Measurements from ENCODE around the gene UQCR10. TPM values are rescaled to one million over a fixed set of nuclear protein-coding genes. Genes with fewer than 3 reads are reported as not detected.

Gene UQCR10
- total RNA-seq (10 to 100 TPM; 41.4 to 42.4 TPM), polyA plus RNA-seq (100 to 1,000 TPM in 1 of 2 donors, 10 to 100 TPM in 1; 88.4 to 189 TPM)
- long read RNA-seq, donor 1, transcript UQCR10-201 (2 exons, 916 nt): major isoform, 16 of 17 reads
- long read RNA-seq, donor 1, partial matches to known transcripts: 0 of 17 reads
- long read RNA-seq, donor 1, other reads (novel, unspliced or antisense): 0 of 17 reads
- long read RNA-seq, donor 2, transcript UQCR10-202 (2 exons, 584 nt): minor isoform, 5 of 28 reads
- long read RNA-seq, donor 2, transcript UQCR10-201 (2 exons, 916 nt): major isoform, 22 of 28 reads
- long read RNA-seq, donor 2, partial matches to known transcripts: 1 of 28 reads
- long read RNA-seq, donor 2, other reads (novel, unspliced or antisense): 0 of 28 reads

- Histone ChIP-seq H3K9me3 (ENCODE audit: control insufficient read depth, low read length) (no peaks in the 10 kb centered on the region), H3K27me3 (ENCODE audit: control insufficient read depth in 1 of 2, insufficient read depth in 2 of 2, low read length in 1 of 2) (no peaks in the 10 kb centered on the region), H3K4me1 (ENCODE audit: control insufficient read depth in 1 of 2, insufficient read depth in 2 of 2, low read length in 2 of 2) (peaks cover 0 to 2% of the 10 kb centered on the region in 2 donors), H3K27ac (ENCODE audit: low read depth in 1 of 2, low read length in 2 of 2) (peak within 1 kb of the TSS in 1 of 2 donors; percentile 11), H3K4me3 (ENCODE audit: low read length in 2 of 2) (peak within 1 kb of the TSS; percentile 74 to 90), H3K36me3 (ENCODE audit: control insufficient read depth in 1 of 2, insufficient read depth in 2 of 2, low read length in 1 of 2) (no peaks in the 10 kb centered on the region)
- ATAC-seq (ENCODE audit: low FRiP score) (peak; percentile 97), DNase-seq (peak; percentile 95 to 98)
- WGBS, 2 donors: 1 to 11% methylated on average over 46 of the region's 46 CpGs
- intact Hi-C loops (cut with DNase I): no loop called here
These were observed at the start of gene UQCR10 for GRCh38 chr22:29767171-29768051. Gene UQCR10, plus strand, starts transcription at chr22:29767369. Its CDS starts 30 bp downstream, at chr22:29767399.

GRCh38 chr22:29717789-29718188, 49.4 kb upstream of the UQCR10 start:
- H3K4me3 ChIP-seq (ENCODE audit: low read length in 2 of 2): no peak overlapping the region
- no peaks in the 10 kb centered on the region for H3K4me1 ChIP-seq (ENCODE audit: control insufficient read depth in 1 of 2, insufficient read depth in 2 of 2, low read length in 2 of 2)
- no peaks in the 10 kb centered on the region for H3K27me3 ChIP-seq (ENCODE audit: control insufficient read depth in 1 of 2, insufficient read depth in 2 of 2, low read length in 1 of 2)
- no peak for ATAC-seq (ENCODE audit: low FRiP score)
- no peak overlapping the region for H3K27ac ChIP-seq (ENCODE audit: low read depth in 1 of 2, low read length in 2 of 2)
- no peaks in the 10 kb centered on the region for H3K9me3 ChIP-seq (ENCODE audit: control insufficient read depth, low read length)
- no peaks in the 10 kb centered on the region for H3K36me3 ChIP-seq (ENCODE audit: control insufficient read depth in 1 of 2, insufficient read depth in 2 of 2, low read length in 1 of 2)
- DNase-seq: no peak
- WGBS, 2 donors: 90 to 91% methylated on average over 11 of the region's 11 CpGs
- intact Hi-C loops (cut with DNase I): no loop called here

GRCh38 chr22:29718949-29719898, 47.9 kb upstream of the UQCR10 start:
- H3K9me3 ChIP-seq (ENCODE audit: control insufficient read depth, low read length): no peaks in the 10 kb centered on the region
- ATAC-seq (ENCODE audit: low FRiP score) (no peak), DNase-seq (no peak)
- no peak overlapping the region for H3K4me3 ChIP-seq (ENCODE audit: low read length in 2 of 2)
- no peaks in the 10 kb centered on the region for H3K4me1 ChIP-seq (ENCODE audit: control insufficient read depth in 1 of 2, insufficient read depth in 2 of 2, low read length in 2 of 2)
- no peaks in the 10 kb centered on the region for H3K36me3 ChIP-seq (ENCODE audit: control insufficient read depth in 1 of 2, insufficient read depth in 2 of 2, low read length in 1 of 2)
- intact Hi-C loops (cut with DNase I): no loop called here
- 40 to 49% methylated on average over 20 to 24 of the region's 24 CpGs for WGBS, 2 donors
- H3K27ac ChIP-seq (ENCODE audit: low read depth in 1 of 2, low read length in 2 of 2): no peak overlapping the region
- no peaks in the 10 kb centered on the region for H3K27me3 ChIP-seq (ENCODE audit: control insufficient read depth in 1 of 2, insufficient read depth in 2 of 2, low read length in 1 of 2)

- no peak for DNase-seq
- no peaks in the 10 kb centered on the region for H3K36me3 ChIP-seq (ENCODE audit: control insufficient read depth in 1 of 2, insufficient read depth in 2 of 2, low read length in 1 of 2)
- intact Hi-C loops (cut with DNase I): no loop called here
- H3K4me1 ChIP-seq (ENCODE audit: control insufficient read depth in 1 of 2, insufficient read depth in 2 of 2, low read length in 2 of 2): no peaks in the 10 kb centered on the region
- WGBS, 2 donors: 1% methylated on average over 44 to 115 of the region's 115 CpGs
- H3K4me3 ChIP-seq (ENCODE audit: low read length in 2 of 2): no peak within 1 kb of the TSS
- ATAC-seq (ENCODE audit: low FRiP score): no peak
- no peaks in the 10 kb centered on the region for H3K27me3 ChIP-seq (ENCODE audit: control insufficient read depth in 1 of 2, insufficient read depth in 2 of 2, low read length in 1 of 2)
- H3K27ac ChIP-seq (ENCODE audit: low read depth in 1 of 2, low read length in 2 of 2): no peak within 1 kb of the TSS
- no peaks in the 10 kb centered on the region for H3K9me3 ChIP-seq (ENCODE audit: control insufficient read depth, low read length)
These were observed 47.1 kb upstream of the UQCR10 start, which contains the start of gene CABP7 for GRCh38 chr22:29719899-29720645. Gene CABP7, plus strand, starts transcription at chr22:29720003. Its CDS starts 422 bp downstream, at chr22:29720425.

GRCh38 chr22:29720811-29721323, 46.3 kb upstream of the UQCR10 start:
- Histone ChIP-seq H3K4me1 (ENCODE audit: control insufficient read depth in 1 of 2, insufficient read depth in 2 of 2, low read length in 2 of 2) (no peaks in the 10 kb centered on the region), H3K27ac (ENCODE audit: low read depth in 1 of 2, low read length in 2 of 2) (no peak overlapping the region), H3K4me3 (ENCODE audit: low read length in 2 of 2) (no peak overlapping the region), H3K27me3 (ENCODE audit: control insufficient read depth in 1 of 2, insufficient read depth in 2 of 2, low read length in 1 of 2) (no peaks in the 10 kb centered on the region), H3K36me3 (ENCODE audit: control insufficient read depth in 1 of 2, insufficient read depth in 2 of 2, low read length in 1 of 2) (no peaks in the 10 kb centered on the region), H3K9me3 (ENCODE audit: control insufficient read depth, low read length) (no peaks in the 10 kb centered on the region)
- WGBS, 2 donors: 4% methylated on average over 50 to 53 of the region's 53 CpGs
- no peak for DNase-seq
- intact Hi-C loops (cut with DNase I): no loop called here
- ATAC-seq (ENCODE audit: low FRiP score): no peak

- Histone ChIP-seq H3K9me3 (ENCODE audit: control insufficient read depth, low read length) (no peaks in the 10 kb centered on the region), H3K4me1 (ENCODE audit: control insufficient read depth in 1 of 2, insufficient read depth in 2 of 2, low read length in 2 of 2) (no peaks in the 10 kb centered on the region), H3K36me3 (ENCODE audit: control insufficient read depth in 1 of 2, insufficient read depth in 2 of 2, low read length in 1 of 2) (no peaks in the 10 kb centered on the region), H3K27ac (ENCODE audit: low read depth in 1 of 2, low read length in 2 of 2) (no peak overlapping the region), H3K4me3 (ENCODE audit: low read length in 2 of 2) (no peak overlapping the region), H3K27me3 (ENCODE audit: control insufficient read depth in 1 of 2, insufficient read depth in 2 of 2, low read length in 1 of 2) (no peaks in the 10 kb centered on the region)
- ATAC-seq (ENCODE audit: low FRiP score) (no peak), DNase-seq (no peak)
- intact Hi-C loops (cut with DNase I): no loop called here
- 66 to 74% methylated on average over 7 of the region's 7 CpGs for WGBS, 2 donors
These were observed 45.0 kb upstream of the UQCR10 start for GRCh38 chr22:29722151-29722550.

- Histone ChIP-seq H3K4me1 (ENCODE audit: control insufficient read depth in 1 of 2, insufficient read depth in 2 of 2, low read length in 2 of 2) (no peaks in the 10 kb centered on the region), H3K27ac (ENCODE audit: low read depth in 1 of 2, low read length in 2 of 2) (no peak overlapping the region), H3K4me3 (ENCODE audit: low read length in 2 of 2) (no peak overlapping the region), H3K36me3 (ENCODE audit: control insufficient read depth in 1 of 2, insufficient read depth in 2 of 2, low read length in 1 of 2) (no peaks in the 10 kb centered on the region), H3K27me3 (ENCODE audit: control insufficient read depth in 1 of 2, insufficient read depth in 2 of 2, low read length in 1 of 2) (no peaks in the 10 kb centered on the region), H3K9me3 (ENCODE audit: control insufficient read depth, low read length) (no peaks in the 10 kb centered on the region)
- DNase-seq (no peak), ATAC-seq (ENCODE audit: low FRiP score) (no peak)
- WGBS, 2 donors: 66 to 71% methylated on average over 16 of the region's 16 CpGs
- intact Hi-C loops (cut with DNase I): no loop called here
These were observed 44.6 kb upstream of the UQCR10 start for GRCh38 chr22:29722587-29722986.

Measured in aorta (tissue), 5 donors.